Measurements from ENCODE around the gene BCAT1.

GRCh38 chr12:24860546-24860945, 88.4 kb downstream of the BCAT1 start:
- no peak for TF ChIP-seq CTCF (IDR thresholded peaks at IDR 0.05)
- TF ChIP-seq POLR2A (IDR thresholded peaks at IDR 0.05), result no peak
